ENCODE measurements around the gene GGACT.
"Not testable (repeated sequence)": the region's sequence is repeated elsewhere in the genome, so short reads cannot be mapped to it uniquely, and the experiment has no call there.

Gene GGACT

DNA sequence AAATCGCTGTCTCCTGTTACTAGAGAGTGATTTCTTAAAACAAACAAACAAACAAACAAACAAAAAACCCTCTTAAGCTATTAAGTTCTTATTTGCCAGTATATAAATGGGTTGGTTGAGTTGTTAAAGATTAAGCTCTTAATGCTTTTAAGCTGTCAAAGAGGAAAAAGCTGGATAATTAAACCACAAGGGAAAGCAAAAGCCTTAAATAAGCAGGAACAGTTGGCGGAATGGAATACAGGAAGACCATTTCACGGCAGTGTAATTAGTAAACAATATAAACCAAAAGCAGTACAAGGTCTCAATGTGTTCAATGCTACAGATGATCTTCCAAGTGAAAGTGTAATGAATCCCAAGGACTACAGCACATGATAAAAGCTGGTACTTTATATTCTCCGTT, 32.2 kb upstream of the GGACT start:
- Histone ChIP-seq H3K27ac (ENCODE audit: low read depth in 2 of 2, low read length in 2 of 2) (no peak overlapping the region), H3K9me3 (ENCODE audit: control insufficient read depth in 2 of 2, low read length in 2 of 2) (no peaks in the 10 kb centered on the region), H3K9ac (ENCODE audit: low read depth in 1 of 2, low read length in 2 of 2) (no peak overlapping the region), H3K36me3 (ENCODE audit: control insufficient read depth in 2 of 2, insufficient read depth in 2 of 2, low read length in 2 of 2) (peaks cover 4 to 9% of the 10 kb centered on the region in 2 donors), H3K4me3 (ENCODE audit: low read length in 2 of 2) (no peak overlapping the region), H3K27me3 (ENCODE audit: control insufficient read depth in 2 of 2, insufficient read depth in 2 of 2, low read length in 2 of 2) (no peaks in the 10 kb centered on the region), H3K4me1 (ENCODE audit: control insufficient read depth in 2 of 2, insufficient read depth in 2 of 2, low read length in 2 of 2) (no peaks in the 10 kb centered on the region)

DNA sequence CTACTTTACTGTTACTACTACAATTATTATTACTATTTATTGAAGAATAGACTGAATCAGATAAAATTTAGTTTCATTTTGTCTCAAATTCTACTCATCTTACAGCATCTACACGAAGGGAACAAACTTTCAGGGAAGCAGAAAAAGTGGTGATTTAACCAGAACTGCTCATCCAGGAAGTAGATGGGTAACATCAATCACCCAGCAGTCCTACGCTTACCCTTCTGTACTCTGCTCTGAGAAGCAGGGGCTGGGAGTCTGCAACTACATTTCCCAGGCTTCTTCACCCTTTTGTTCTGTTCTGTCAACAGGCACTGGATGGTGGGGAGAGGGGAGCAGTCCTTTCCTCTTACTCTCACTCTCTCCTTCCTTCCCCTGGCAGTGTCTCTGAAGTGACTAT, 31.4 kb upstream of the GGACT start:
- peaks cover 3 to 4% of the 10 kb centered on the region in 2 donors for H3K36me3 ChIP-seq (ENCODE audit: control insufficient read depth in 2 of 2, insufficient read depth in 2 of 2, low read length in 2 of 2)
- H3K9me3 ChIP-seq (ENCODE audit: control insufficient read depth in 2 of 2, low read length in 2 of 2), result no peaks in the 10 kb centered on the region
- H3K4me1 ChIP-seq (ENCODE audit: control insufficient read depth in 2 of 2, insufficient read depth in 2 of 2, low read length in 2 of 2), result no peaks in the 10 kb centered on the region
- no peak overlapping the region for H3K27ac ChIP-seq (ENCODE audit: low read depth in 2 of 2, low read length in 2 of 2)
- H3K27me3 ChIP-seq (ENCODE audit: control insufficient read depth in 2 of 2, insufficient read depth in 2 of 2, low read length in 2 of 2), result no peaks in the 10 kb centered on the region
- no peak overlapping the region for H3K4me3 ChIP-seq (ENCODE audit: low read length in 2 of 2)
- no peak overlapping the region for H3K9ac ChIP-seq (ENCODE audit: low read depth in 1 of 2, low read length in 2 of 2)

DNA sequence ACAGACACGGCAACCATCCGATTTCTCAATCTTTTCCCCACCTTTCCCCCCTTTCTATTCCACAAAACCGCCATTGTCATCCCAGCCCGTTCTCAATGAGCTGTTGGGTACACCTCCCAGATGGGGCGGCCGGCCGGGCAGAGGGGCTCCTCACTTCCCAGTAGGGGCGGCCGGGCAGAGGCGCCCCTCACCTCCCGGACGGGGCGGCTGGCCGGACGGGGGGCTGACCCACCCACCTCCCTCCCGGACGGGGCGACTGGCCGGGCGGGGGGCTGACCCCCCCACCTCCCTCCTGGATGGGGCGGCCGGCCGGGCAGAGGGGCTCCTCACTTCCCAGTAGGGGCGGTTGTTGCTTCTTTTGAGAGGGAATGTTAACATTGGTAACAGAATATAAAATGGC, 30.3 kb upstream of the GGACT start:
- H3K9me3 ChIP-seq (ENCODE audit: control insufficient read depth in 2 of 2, low read length in 2 of 2); H3K27me3 ChIP-seq (ENCODE audit: control insufficient read depth in 2 of 2, insufficient read depth in 2 of 2, low read length in 2 of 2); H3K4me3 ChIP-seq (ENCODE audit: low read length in 2 of 2): not testable (repeated sequence)

DNA sequence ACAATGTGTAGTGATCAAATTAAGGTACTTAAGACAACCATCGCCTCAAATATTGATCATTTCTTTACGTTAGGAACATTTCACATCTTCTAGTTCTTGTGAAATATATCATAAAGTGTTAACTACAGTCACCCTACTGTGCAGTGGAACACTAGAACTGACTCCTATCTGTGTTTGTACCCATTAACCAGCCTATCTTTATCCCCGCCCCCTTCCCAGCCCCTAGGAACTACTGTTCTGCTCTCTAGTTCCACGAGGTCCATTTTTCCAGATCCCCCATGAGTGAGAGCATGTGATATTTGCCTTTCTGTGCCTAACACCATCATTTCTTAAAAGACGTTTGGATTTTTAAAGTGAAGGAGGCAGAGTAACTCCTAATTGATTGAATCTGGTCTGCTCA, 24.4 kb upstream of the GGACT start:
- H3K27ac ChIP-seq (ENCODE audit: low read depth in 2 of 2, low read length in 2 of 2), result no peak overlapping the region
- H3K4me1 ChIP-seq (ENCODE audit: control insufficient read depth in 2 of 2, insufficient read depth in 2 of 2, low read length in 2 of 2), result peaks cover 2% of the 10 kb centered on the region in 2 donors
- no peaks in the 10 kb centered on the region for H3K9me3 ChIP-seq (ENCODE audit: control insufficient read depth in 2 of 2, low read length in 2 of 2)
- H3K36me3 ChIP-seq (ENCODE audit: control insufficient read depth in 2 of 2, insufficient read depth in 2 of 2, low read length in 2 of 2), result peaks cover 0 to 1% of the 10 kb centered on the region in 2 donors
- H3K9ac ChIP-seq (ENCODE audit: low read depth in 1 of 2, low read length in 2 of 2), result no peak overlapping the region
- H3K4me3 ChIP-seq (ENCODE audit: low read length in 2 of 2), result no peak overlapping the region
- H3K27me3 ChIP-seq (ENCODE audit: control insufficient read depth in 2 of 2, insufficient read depth in 2 of 2, low read length in 2 of 2), result no peaks in the 10 kb centered on the region

More for the DNA sequence above, 30.3 kb upstream of the GGACT start:
- not testable (repeated sequence) for H3K36me3 ChIP-seq (ENCODE audit: control insufficient read depth in 2 of 2, insufficient read depth in 2 of 2, low read length in 2 of 2); H3K9ac ChIP-seq (ENCODE audit: low read depth in 1 of 2, low read length in 2 of 2); H3K4me1 ChIP-seq (ENCODE audit: control insufficient read depth in 2 of 2, insufficient read depth in 2 of 2, low read length in 2 of 2); H3K27ac ChIP-seq (ENCODE audit: low read depth in 2 of 2, low read length in 2 of 2)

DNA sequence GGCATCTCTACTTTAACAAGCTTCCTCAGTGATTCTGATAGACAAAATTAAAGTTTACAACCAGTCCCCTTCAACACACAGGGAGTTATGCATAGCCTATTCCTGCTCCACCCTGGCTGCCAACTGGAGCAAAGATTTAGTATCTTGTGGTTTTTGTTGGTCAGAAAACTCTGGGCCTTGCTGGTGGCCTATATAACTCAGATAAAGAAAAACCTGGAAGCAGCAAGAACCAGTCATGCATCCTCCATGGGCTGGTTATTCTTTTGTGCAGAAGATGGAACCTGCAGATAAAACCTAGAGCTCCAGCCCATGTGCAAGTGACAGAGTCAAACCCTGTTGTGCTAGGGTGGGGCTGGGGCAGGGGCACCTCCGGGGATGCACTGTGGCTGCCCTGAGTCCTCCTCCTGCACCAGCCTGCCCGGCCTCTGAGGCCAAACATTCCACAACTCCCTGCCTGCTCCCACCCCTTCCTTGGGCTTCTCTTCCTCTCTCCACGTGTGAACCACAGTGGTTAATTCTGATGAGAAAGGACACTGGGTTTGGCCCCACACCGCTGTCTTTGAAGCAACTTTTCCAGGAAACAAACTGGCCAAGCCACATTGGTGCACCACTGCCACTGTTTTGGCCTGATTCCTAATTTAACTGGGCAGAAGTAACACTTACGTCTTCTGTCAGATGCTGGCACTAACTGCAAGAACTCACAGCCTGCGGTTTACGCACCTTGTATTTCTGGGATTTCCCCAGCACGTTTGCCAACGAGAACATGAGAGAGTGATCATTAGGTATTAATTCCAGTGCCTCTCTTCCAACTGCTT, 23.3 kb upstream of the GGACT start:
- peaks cover 0 to 1% of the 10 kb centered on the region in 2 donors for H3K36me3 ChIP-seq (ENCODE audit: control insufficient read depth in 2 of 2, insufficient read depth in 2 of 2, low read length in 2 of 2)
- no peaks in the 10 kb centered on the region for H3K9me3 ChIP-seq (ENCODE audit: control insufficient read depth in 2 of 2, low read length in 2 of 2)
- H3K27ac ChIP-seq (ENCODE audit: low read depth in 2 of 2, low read length in 2 of 2), result no peak overlapping the region
- peaks cover 2% of the 10 kb centered on the region in 2 donors for H3K4me1 ChIP-seq (ENCODE audit: control insufficient read depth in 2 of 2, insufficient read depth in 2 of 2, low read length in 2 of 2)
- no peak overlapping the region for H3K9ac ChIP-seq (ENCODE audit: low read depth in 1 of 2, low read length in 2 of 2)
- H3K4me3 ChIP-seq (ENCODE audit: low read length in 2 of 2), result no peak overlapping the region
- no peaks in the 10 kb centered on the region for H3K27me3 ChIP-seq (ENCODE audit: control insufficient read depth in 2 of 2, insufficient read depth in 2 of 2, low read length in 2 of 2)

DNA sequence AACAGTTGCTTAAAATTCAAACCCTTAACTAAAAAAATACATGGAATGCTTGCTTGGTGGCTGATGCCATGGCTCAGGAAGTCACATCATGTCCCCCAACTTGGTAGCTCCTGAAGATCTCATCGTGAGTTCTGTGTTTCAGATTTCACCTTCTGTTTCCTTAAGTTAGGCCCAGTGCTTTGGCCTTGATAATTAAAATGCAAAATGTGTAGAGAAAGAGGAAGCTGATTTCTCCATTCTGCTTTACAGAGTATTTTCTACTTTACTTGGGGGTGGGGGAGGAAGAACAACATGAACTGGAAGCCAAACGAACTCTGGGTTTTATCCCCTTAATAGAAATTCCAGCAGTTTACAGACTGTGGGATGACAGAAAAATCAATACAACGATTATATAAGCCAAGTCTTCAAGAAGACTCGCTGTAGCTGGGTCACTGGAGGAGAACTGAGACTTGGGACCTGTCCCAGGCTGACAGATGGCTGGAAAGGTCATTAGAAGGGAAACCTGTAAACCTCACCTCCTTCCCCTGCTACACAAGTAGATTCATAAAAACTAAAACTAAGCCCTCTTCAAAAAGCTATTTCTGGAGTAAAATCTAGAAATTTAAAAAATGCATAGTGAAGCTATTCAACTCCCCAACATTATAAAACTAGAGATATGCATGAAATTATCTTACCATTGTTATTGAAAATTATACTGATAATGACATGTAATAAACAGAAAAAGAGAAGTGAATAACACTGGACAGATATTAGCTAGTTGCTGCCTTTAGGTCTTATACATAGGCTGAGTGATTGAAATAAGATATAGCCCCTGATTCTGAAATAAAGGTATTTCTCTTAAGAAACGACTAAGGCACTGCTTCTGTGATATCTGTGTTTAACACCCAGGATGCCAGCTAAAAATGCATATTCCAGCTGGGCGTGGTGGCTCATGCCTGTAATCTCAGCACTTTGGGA, 22.1 kb upstream of the GGACT start:
- Histone ChIP-seq H3K36me3 (ENCODE audit: control insufficient read depth in 2 of 2, insufficient read depth in 2 of 2, low read length in 2 of 2) (peaks cover 1 to 3% of the 10 kb centered on the region in 2 donors), H3K4me1 (ENCODE audit: control insufficient read depth in 2 of 2, insufficient read depth in 2 of 2, low read length in 2 of 2) (peaks cover 2% of the 10 kb centered on the region in 2 donors), H3K9me3 (ENCODE audit: control insufficient read depth in 2 of 2, low read length in 2 of 2) (no peaks in the 10 kb centered on the region), H3K4me3 (ENCODE audit: low read length in 2 of 2) (no peak overlapping the region), H3K27me3 (ENCODE audit: control insufficient read depth in 2 of 2, insufficient read depth in 2 of 2, low read length in 2 of 2) (no peaks in the 10 kb centered on the region), H3K27ac (ENCODE audit: low read depth in 2 of 2, low read length in 2 of 2) (no peak overlapping the region), H3K9ac (ENCODE audit: low read depth in 1 of 2, low read length in 2 of 2) (no peak overlapping the region)

DNA sequence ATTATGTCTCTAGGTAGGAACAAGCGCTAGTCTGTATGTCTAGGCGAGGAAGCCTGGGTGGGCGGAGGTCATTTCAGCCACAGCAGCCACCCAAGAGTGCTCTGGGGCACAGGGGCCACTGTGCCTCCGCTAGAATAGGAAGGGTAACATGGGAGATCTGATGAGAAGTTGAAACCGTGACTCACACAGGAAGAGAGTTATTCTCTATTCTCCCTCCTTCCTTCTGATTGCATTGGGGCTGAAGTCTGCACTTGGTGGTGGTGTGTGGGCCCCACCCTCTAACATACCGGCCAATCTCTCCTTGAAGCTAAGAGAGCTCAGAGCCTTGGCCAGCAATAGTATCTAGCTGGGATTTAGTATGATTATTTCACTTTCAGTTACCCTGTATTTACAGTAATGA, 20.3 kb upstream of the GGACT start:
- H3K9ac ChIP-seq (ENCODE audit: low read depth in 1 of 2, low read length in 2 of 2), result no peak overlapping the region
- peaks cover 3 to 4% of the 10 kb centered on the region in 2 donors for H3K36me3 ChIP-seq (ENCODE audit: control insufficient read depth in 2 of 2, insufficient read depth in 2 of 2, low read length in 2 of 2)
- no peak overlapping the region for H3K27ac ChIP-seq (ENCODE audit: low read depth in 2 of 2, low read length in 2 of 2)
- no peaks in the 10 kb centered on the region for H3K9me3 ChIP-seq (ENCODE audit: control insufficient read depth in 2 of 2, low read length in 2 of 2)
- H3K4me1 ChIP-seq (ENCODE audit: control insufficient read depth in 2 of 2, insufficient read depth in 2 of 2, low read length in 2 of 2), result peaks cover 2% of the 10 kb centered on the region in 2 donors
- no peaks in the 10 kb centered on the region for H3K27me3 ChIP-seq (ENCODE audit: control insufficient read depth in 2 of 2, insufficient read depth in 2 of 2, low read length in 2 of 2)
- no peak overlapping the region for H3K4me3 ChIP-seq (ENCODE audit: low read length in 2 of 2)

DNA sequence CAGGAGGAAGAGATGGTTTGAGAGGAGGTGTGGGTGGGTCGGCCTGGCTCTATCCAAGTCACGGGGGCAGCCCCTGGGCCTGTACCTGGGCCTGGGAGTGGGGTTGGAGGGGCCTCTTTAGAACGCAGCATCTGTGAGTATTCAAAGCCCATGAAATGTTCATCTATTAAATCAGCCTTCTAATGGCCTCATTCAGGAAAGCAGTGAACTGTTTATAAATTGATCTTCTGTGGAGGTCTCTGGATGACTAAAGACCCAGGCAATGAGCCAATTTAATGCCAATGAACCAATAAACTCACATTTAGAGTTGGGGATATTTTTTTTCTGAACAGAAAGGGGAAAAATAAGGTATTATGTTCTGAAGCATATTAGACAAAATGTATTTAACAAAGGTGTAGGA, 19.9 kb upstream of the GGACT start:
- peaks cover 2% of the 10 kb centered on the region in 2 donors for H3K4me1 ChIP-seq (ENCODE audit: control insufficient read depth in 2 of 2, insufficient read depth in 2 of 2, low read length in 2 of 2)
- H3K36me3 ChIP-seq (ENCODE audit: control insufficient read depth in 2 of 2, insufficient read depth in 2 of 2, low read length in 2 of 2), result peaks cover 3 to 4% of the 10 kb centered on the region in 2 donors
- no peak overlapping the region for H3K9ac ChIP-seq (ENCODE audit: low read depth in 1 of 2, low read length in 2 of 2)
- no peaks in the 10 kb centered on the region for H3K27me3 ChIP-seq (ENCODE audit: control insufficient read depth in 2 of 2, insufficient read depth in 2 of 2, low read length in 2 of 2)
- no peaks in the 10 kb centered on the region for H3K9me3 ChIP-seq (ENCODE audit: control insufficient read depth in 2 of 2, low read length in 2 of 2)
- no peak overlapping the region for H3K27ac ChIP-seq (ENCODE audit: low read depth in 2 of 2, low read length in 2 of 2)
- H3K4me3 ChIP-seq (ENCODE audit: low read length in 2 of 2), result no peak overlapping the region

DNA sequence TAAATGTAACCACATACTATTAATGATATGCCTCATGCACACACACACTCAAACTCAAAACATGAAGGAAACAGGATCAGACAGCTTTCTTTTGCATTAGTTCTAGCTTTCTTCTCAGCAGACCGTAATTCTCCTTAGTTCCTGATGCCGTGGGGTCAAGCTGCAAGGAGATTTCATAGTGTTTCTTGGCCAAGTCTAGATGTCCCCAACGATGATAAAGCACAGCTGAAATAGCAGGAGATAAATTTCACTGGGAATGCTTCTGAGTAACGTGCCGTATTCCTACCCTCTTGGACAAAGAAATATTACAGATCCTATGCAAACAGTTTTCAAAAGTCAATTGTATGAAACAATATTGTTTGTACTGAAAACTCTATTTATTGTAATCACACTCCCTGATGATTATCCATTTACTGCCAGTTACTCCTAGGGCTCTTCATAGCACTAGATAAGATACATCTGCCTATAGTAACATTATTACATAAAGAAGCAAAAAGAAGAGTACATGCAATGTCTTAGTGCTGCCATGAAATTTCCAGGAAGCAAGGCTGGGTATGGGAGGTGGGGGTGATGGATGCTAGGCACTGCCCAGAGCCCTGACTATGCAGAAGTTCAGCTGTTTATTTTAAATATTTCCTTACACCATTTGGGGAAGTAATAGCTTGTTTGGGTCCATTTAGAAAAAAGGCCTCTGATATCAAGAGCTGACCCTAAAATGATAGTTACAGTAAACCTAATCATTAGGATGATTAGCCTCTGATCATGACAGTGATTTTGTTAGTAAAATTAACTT, 16.5 kb upstream of the GGACT start:
- Histone ChIP-seq H3K27ac (ENCODE audit: low read depth in 2 of 2, low read length in 2 of 2) (no peak overlapping the region), H3K9ac (ENCODE audit: low read depth in 1 of 2, low read length in 2 of 2) (no peak overlapping the region), H3K4me3 (ENCODE audit: low read length in 2 of 2) (no peak overlapping the region), H3K36me3 (ENCODE audit: control insufficient read depth in 2 of 2, insufficient read depth in 2 of 2, low read length in 2 of 2) (peaks cover 2 to 3% of the 10 kb centered on the region in 2 donors), H3K9me3 (ENCODE audit: control insufficient read depth in 2 of 2, low read length in 2 of 2) (no peaks in the 10 kb centered on the region), H3K27me3 (ENCODE audit: control insufficient read depth in 2 of 2, insufficient read depth in 2 of 2, low read length in 2 of 2) (no peaks in the 10 kb centered on the region), H3K4me1 (ENCODE audit: control insufficient read depth in 2 of 2, insufficient read depth in 2 of 2, low read length in 2 of 2) (peaks cover 2% of the 10 kb centered on the region in 2 donors)
